ENCODE results near the gene AGBL1. TPM values are rescaled to one million over a fixed set of nuclear protein-coding genes. Genes with fewer than 3 reads are reported as not detected.

The AGBL1 gene
- polyA plus RNA-seq, 1 donor (not counting 4 experiments of a cell fraction or from before 2014, with no cell fraction given) = not detected

- Histone ChIP-seq H3K36me3 (ENCODE audit: control insufficient read depth in 2 of 2, extremely low read depth in 1 of 2, insufficient read depth in 2 of 2, low read length in 2 of 2) (no peaks in the 10 kb centered on the region), H3K4me3 (ENCODE audit: control insufficient read depth in 2 of 3, extremely low read depth in 1 of 3, insufficient read depth in 2 of 3, low read depth in 1 of 3, low read length in 3 of 3) (no peak overlapping the region), H4K20me1 (ENCODE audit: control insufficient read depth, extremely low read depth, insufficient read depth, low read length) (no peaks in the 10 kb centered on the region), H3K79me2 (ENCODE audit: control insufficient read depth, insufficient read depth, low read length) (no peaks in the 10 kb centered on the region), H2AFZ (ENCODE audit: control insufficient read depth, low read length) (no peak overlapping the region), H3K9me1 (ENCODE audit: control insufficient read depth, extremely low read depth, insufficient read depth, low read length) (no peaks in the 10 kb centered on the region), H3K4me2 (ENCODE audit: control insufficient read depth, extremely low read depth, insufficient read depth, low read depth, low read length) (no peak overlapping the region), H3K4me1 (ENCODE audit: control insufficient read depth, extremely low read depth, insufficient read depth, low read length) (no peaks in the 10 kb centered on the region), H3K9me3 (ENCODE audit: control insufficient read depth, low read depth, low read length) (no peaks in the 10 kb centered on the region), H3K27ac (ENCODE audit: control insufficient read depth, insufficient read depth, low read length) (no peak overlapping the region), H3K9ac (ENCODE audit: control insufficient read depth, extremely low read depth, insufficient read depth, low read length) (no peak overlapping the region), H3K27me3 (ENCODE audit: control insufficient read depth, extremely low read depth, insufficient read depth, low read length) (no peaks in the 10 kb centered on the region)
- dilution Hi-C loops (cut with MboI; ENCODE audit: extremely low pct_ligation_motif_present, low sequenced_read_pairs) = no loop called here
- DNase-seq (ENCODE audit: low read depth, low spot score) = no peak
- TF ChIP-seq EZH2 (IDR thresholded peaks at IDR 0.05; ENCODE audit: low read length) (no peak), CTCF (optimal IDR thresholded peaks at IDR 0.05 in 1 of 3, IDR thresholded peaks at IDR 0.05 in 1 of 3, conservative IDR thresholded peaks at IDR 0.05 in 1 of 3; ENCODE audit: extremely low read depth in 1 of 3, insufficient read depth in 2 of 3, low read length in 3 of 3) (no peak)
- FAIRE-seq = no peak
Measured at GRCh38 chr15:86846036-86846435, 766.4 kb downstream of the AGBL1 start.

GRCh38 chr15:86849136-86849535, 769.5 kb downstream of the AGBL1 start:
- Histone ChIP-seq H3K9ac (ENCODE audit: control insufficient read depth, extremely low read depth, insufficient read depth, low read length) (no peak overlapping the region), H3K36me3 (ENCODE audit: control insufficient read depth in 2 of 2, extremely low read depth in 1 of 2, insufficient read depth in 2 of 2, low read length in 2 of 2) (no peaks in the 10 kb centered on the region), H3K9me1 (ENCODE audit: control insufficient read depth, extremely low read depth, insufficient read depth, low read length) (no peaks in the 10 kb centered on the region)

More at GRCh38 chr15:86849136-86849535, 769.5 kb downstream of the AGBL1 start:
- no peak for TF ChIP-seq CTCF (optimal IDR thresholded peaks at IDR 0.05 in 1 of 3, IDR thresholded peaks at IDR 0.05 in 1 of 3, conservative IDR thresholded peaks at IDR 0.05 in 1 of 3; ENCODE audit: extremely low read depth in 1 of 3, insufficient read depth in 2 of 3, low read length in 3 of 3)
- TF ChIP-seq EZH2 (IDR thresholded peaks at IDR 0.05; ENCODE audit: low read length) = no peak
- no peaks in the 10 kb centered on the region for H4K20me1 ChIP-seq (ENCODE audit: control insufficient read depth, extremely low read depth, insufficient read depth, low read length)
- no peak for DNase-seq (ENCODE audit: low read depth, low spot score)
- no peaks in the 10 kb centered on the region for H3K79me2 ChIP-seq (ENCODE audit: control insufficient read depth, insufficient read depth, low read length)
- H2AFZ ChIP-seq (ENCODE audit: control insufficient read depth, low read length) = no peak overlapping the region
- H3K9me3 ChIP-seq (ENCODE audit: control insufficient read depth, low read depth, low read length) = no peaks in the 10 kb centered on the region
- no peaks in the 10 kb centered on the region for H3K4me1 ChIP-seq (ENCODE audit: control insufficient read depth, extremely low read depth, insufficient read depth, low read length)
- H3K27me3 ChIP-seq (ENCODE audit: control insufficient read depth, extremely low read depth, insufficient read depth, low read length) = no peaks in the 10 kb centered on the region
- no peak overlapping the region for H3K27ac ChIP-seq (ENCODE audit: control insufficient read depth, insufficient read depth, low read length)
- no peak overlapping the region for H3K4me2 ChIP-seq (ENCODE audit: control insufficient read depth, extremely low read depth, insufficient read depth, low read depth, low read length)
- no peak overlapping the region for H3K4me3 ChIP-seq (ENCODE audit: control insufficient read depth in 2 of 3, extremely low read depth in 1 of 3, insufficient read depth in 2 of 3, low read depth in 1 of 3, low read length in 3 of 3)
- dilution Hi-C loops (cut with MboI; ENCODE audit: extremely low pct_ligation_motif_present, low sequenced_read_pairs) = no loop called here
- no peak for FAIRE-seq
